H9 (cell line): ENCODE measurements around the gene PLXNA4. TPM values are rescaled to one million over a fixed set of nuclear protein-coding genes. Genes with fewer than 3 reads are reported as not detected.

Source experiments
- DNase-seq: peaks from one replicate; pipeline ENCODE4 v3.0.0-alpha.2; 2017
- H2AFZ ChIP-seq: one replicate; pipeline ENCODE4 v1.6.1; 2013; ENCODE audit warnings: mild to moderate bottlenecking, low read length, control low read depth, moderate library complexity
- H2AK5ac ChIP-seq: 2 replicates; pipeline ENCODE4 v1.6.1; 2013; ENCODE audit warnings: low read length, control low read depth, mixed read lengths; ENCODE audit not compliant: insufficient read length
- H2BK120ac ChIP-seq: one replicate; pipeline ENCODE4 v1.6.1; 2013; ENCODE audit warnings: low read depth, mild to moderate bottlenecking, low read length, control low read depth, inconsistent platforms; ENCODE audit not compliant: poor library complexity, severe bottlenecking
- H2BK12ac ChIP-seq: 2 replicates; pipeline ENCODE4 v1.6.1; 2013; ENCODE audit warnings: low read length, control low read depth, mixed read lengths, low read depth; ENCODE audit not compliant: insufficient read length
- H2BK15ac ChIP-seq: 2 replicates; pipeline ENCODE4 v1.6.1; 2013; ENCODE audit warnings: low read depth, low read length, control low read depth
- H2BK20ac ChIP-seq: one replicate; pipeline ENCODE4 v1.6.1; 2013; ENCODE audit warnings: low read depth, mild to moderate bottlenecking, low read length, control low read depth, inconsistent platforms; ENCODE audit not compliant: poor library complexity, severe bottlenecking
- H2BK5ac ChIP-seq: 2 replicates; pipeline ENCODE4 v1.6.1; 2013; ENCODE audit warnings: low read length, control low read depth, mixed read lengths; ENCODE audit not compliant: insufficient read length
- H3K14ac ChIP-seq: 2 replicates; pipeline ENCODE4 v1.6.1; 2013; ENCODE audit warnings: low read length, control low read depth; ENCODE audit not compliant: insufficient read depth
- H3K18ac ChIP-seq: 2 replicates; pipeline ENCODE4 v1.6.1; 2013; ENCODE audit warnings: low read depth, mild to moderate bottlenecking, mixed read lengths, low read length, control low read depth; ENCODE audit not compliant: insufficient read length
- H3K23ac ChIP-seq: 2 replicates; pipeline ENCODE4 v1.6.1; 2013; ENCODE audit warnings: low read length, control low read depth, mixed read lengths, low read depth; ENCODE audit not compliant: insufficient read length
- H3K23me2 ChIP-seq: 2 replicates; pipeline ENCODE4 v1.6.1; 2013; ENCODE audit warnings: low read depth, mild to moderate bottlenecking, mixed read lengths, low read length, control low read depth; ENCODE audit not compliant: insufficient read length, poor library complexity, severe bottlenecking
- H3K27ac ChIP-seq: 2 replicates; pipeline ENCODE4 v1.5.1; 2013; ENCODE audit warnings: low read length, control low read depth, mixed read lengths, low read depth; ENCODE audit not compliant: insufficient read length
- H3K27me3 ChIP-seq: 2 replicates; pipeline ENCODE4 v1.6.1; 2013; ENCODE audit warnings: low read length, control low read depth, inconsistent platforms; ENCODE audit not compliant: insufficient read depth
- H3K4ac ChIP-seq: 2 replicates; pipeline ENCODE4 v1.6.1; 2013; ENCODE audit warnings: low read depth, mild to moderate bottlenecking, control low read depth, inconsistent platforms, low read length, moderate library complexity
- H3K4me1 ChIP-seq: 2 replicates; pipeline ENCODE4 v1.6.1; 2013; ENCODE audit warnings: low read length, control low read depth, inconsistent platforms; ENCODE audit not compliant: insufficient read depth
- H3K4me2 ChIP-seq: 2 replicates; pipeline ENCODE4 v1.6.1; 2013; ENCODE audit warnings: low read length, control low read depth, mixed read lengths; ENCODE audit not compliant: insufficient read length, insufficient read depth
- H3K56ac ChIP-seq: 2 replicates; pipeline ENCODE4 v1.6.1; 2013; ENCODE audit warnings: low read depth, mild to moderate bottlenecking, mixed read lengths, low read length, control low read depth; ENCODE audit not compliant: insufficient read length
- H3K79me1 ChIP-seq: 2 replicates; pipeline ENCODE4 v1.6.1; 2013; ENCODE audit warnings: low read depth, mild to moderate bottlenecking, moderate library complexity, low read length, control low read depth, inconsistent platforms; ENCODE audit not compliant: insufficient read depth, poor library complexity, severe bottlenecking
- H3K79me2 ChIP-seq: 2 replicates; pipeline ENCODE4 v1.6.1; 2013; ENCODE audit warnings: low read length, control low read depth, inconsistent platforms; ENCODE audit not compliant: insufficient read depth
- H3K9ac ChIP-seq: 2 replicates; pipeline ENCODE4 v1.6.1; 2013; ENCODE audit warnings: low read length, control low read depth, mixed read lengths; ENCODE audit not compliant: insufficient read length; ENCODE audit errors: extremely low read depth
- H3K9me3 ChIP-seq: one replicate; pipeline ENCODE4 v1.6.1; 2013; ENCODE audit warnings: low read depth, low read length, inconsistent platforms; ENCODE audit not compliant: control insufficient read depth
- H3T11ph ChIP-seq: one replicate; pipeline ENCODE4 v1.6.1; 2013; ENCODE audit warnings: mild to moderate bottlenecking, low read length, control low read depth, inconsistent platforms
- H4K20me1 ChIP-seq: one replicate; pipeline ENCODE4 v1.6.1; 2013; ENCODE audit not compliant: control insufficient read depth, insufficient read length, insufficient read depth
- H4K5ac ChIP-seq: 2 replicates; pipeline ENCODE4 v1.6.1; 2013; ENCODE audit warnings: low read depth, mild to moderate bottlenecking, mixed read lengths, low read length, control low read depth; ENCODE audit not compliant: insufficient read length
- H4K8ac ChIP-seq: replicated peaks from 2 replicates; pipeline ENCODE4 v1.6.1; 2013; ENCODE audit warnings: low read length, control low read depth, mixed read lengths, low read depth; ENCODE audit not compliant: insufficient read length
- H4K91ac ChIP-seq: 2 replicates; pipeline ENCODE4 v1.6.1; 2013; ENCODE audit warnings: low read depth, mild to moderate bottlenecking, moderate library complexity, mixed read lengths, low read length, control low read depth; ENCODE audit not compliant: insufficient read length
- H3K27ac Mint-ChIP-seq, 3 experiments: 2 replicates in 2 of 3; 3 replicates in 1 of 3; pipeline ENCODE4 v1.8.0; 2020 to 2021; ENCODE audit warnings: mixed read lengths in 3 of 3, mild to moderate bottlenecking in 1 of 3, moderate library complexity in 1 of 3
- H3K27me3 Mint-ChIP-seq: 2 replicates; pipeline ENCODE4 v1.8.0; 2021; ENCODE audit warnings: low read depth, mild to moderate bottlenecking, moderate library complexity, mixed read lengths
- H3K36me3 Mint-ChIP-seq, 3 experiments: 2 replicates in 2 of 3; 3 replicates in 1 of 3; pipeline ENCODE4 v1.8.0; 2020 to 2021; ENCODE audit warnings: low read depth in 3 of 3, mixed read lengths in 3 of 3; ENCODE audit not compliant: insufficient read depth in 1 of 3
- H3K4me1 Mint-ChIP-seq, 2 experiments: 2 replicates each; pipeline ENCODE4 v1.8.0; 2020; ENCODE audit warnings: mixed read lengths in 2 of 2
- H3K4me3 Mint-ChIP-seq, 2 experiments: 2 replicates in 1 of 2; 3 replicates in 1 of 2; pipeline ENCODE4 v1.8.0; 2020 to 2021; ENCODE audit warnings: mild to moderate bottlenecking in 2 of 2, mixed read lengths in 2 of 2, moderate library complexity in 1 of 2
- H3K9me3 Mint-ChIP-seq, 2 experiments: 2 replicates in 1 of 2; 3 replicates in 1 of 2; pipeline ENCODE4 v1.8.0; 2020; ENCODE audit warnings: mild to moderate bottlenecking in 2 of 2, mixed read lengths in 2 of 2, moderate library complexity in 1 of 2
- WGBS: extraction: QIAGEN DNeasy Blood & Tissue Kit; methylation state at CpG from one replicate; pipeline ENCODE4 v1.1.7; 2013; ENCODE audit warnings: missing lambda C conversion rate, low lambda C conversion rate, mixed read lengths; ENCODE audit not compliant: insufficient read length; ENCODE audit errors: extremely low coverage; 5-methylcytosine and 5-hydroxymethylcytosine counted together
- total RNA-seq: library from RNA; stranded (reverse); gene quantifications from 2 replicates; pipeline ENCODE4 v1.2.1, GENCODE V29; 2021
- TF ChIP-seq, protein P1 (sequence below): fragments of 200-600 bp; sonication (generic); conservative IDR thresholded peaks from 3 replicates; pipeline ENCODE4 v1.8.0; 2021; ENCODE audit warnings: antibody characterized with exemption, mild to moderate bottlenecking

The PLXNA4 gene
- total RNA-seq, 1 experiment from 2014 or later: 0.35 TPM

GRCh38 chr7:132286836-132287235, 289.4 kb downstream of the PLXNA4 start:
- Histone ChIP-seq H3K18ac (no peak overlapping the region), H3K4me2 (no peak overlapping the region), H2BK20ac (no peak overlapping the region), H3K27ac (no peak overlapping the region), H2AK5ac (no peak overlapping the region), H3K56ac (no peak overlapping the region), H4K5ac (no peak overlapping the region), H3K9ac (no peak overlapping the region), H3K79me1 (no peaks in the 10 kb centered on the region), H2BK5ac (no peak overlapping the region), H2BK120ac (no peak overlapping the region), H3K79me2 (no peaks in the 10 kb centered on the region), H4K20me1 (no peaks in the 10 kb centered on the region), H3K27me3 (no peaks in the 10 kb centered on the region), H4K8ac (no peak overlapping the region), H3K23ac (no peak overlapping the region), H3K4ac (no peak overlapping the region), H3K9me3 (no peaks in the 10 kb centered on the region), H3K4me1 (no peaks in the 10 kb centered on the region), H2BK15ac (no peak overlapping the region), H4K91ac (no peak overlapping the region), H2AFZ (no peak overlapping the region), H3K23me2 (no peaks in the 10 kb centered on the region), H2BK12ac (no peak overlapping the region), H3T11ph (no peak overlapping the region), H3K14ac (no peak overlapping the region)
- TF ChIP-seq, protein P1, sequence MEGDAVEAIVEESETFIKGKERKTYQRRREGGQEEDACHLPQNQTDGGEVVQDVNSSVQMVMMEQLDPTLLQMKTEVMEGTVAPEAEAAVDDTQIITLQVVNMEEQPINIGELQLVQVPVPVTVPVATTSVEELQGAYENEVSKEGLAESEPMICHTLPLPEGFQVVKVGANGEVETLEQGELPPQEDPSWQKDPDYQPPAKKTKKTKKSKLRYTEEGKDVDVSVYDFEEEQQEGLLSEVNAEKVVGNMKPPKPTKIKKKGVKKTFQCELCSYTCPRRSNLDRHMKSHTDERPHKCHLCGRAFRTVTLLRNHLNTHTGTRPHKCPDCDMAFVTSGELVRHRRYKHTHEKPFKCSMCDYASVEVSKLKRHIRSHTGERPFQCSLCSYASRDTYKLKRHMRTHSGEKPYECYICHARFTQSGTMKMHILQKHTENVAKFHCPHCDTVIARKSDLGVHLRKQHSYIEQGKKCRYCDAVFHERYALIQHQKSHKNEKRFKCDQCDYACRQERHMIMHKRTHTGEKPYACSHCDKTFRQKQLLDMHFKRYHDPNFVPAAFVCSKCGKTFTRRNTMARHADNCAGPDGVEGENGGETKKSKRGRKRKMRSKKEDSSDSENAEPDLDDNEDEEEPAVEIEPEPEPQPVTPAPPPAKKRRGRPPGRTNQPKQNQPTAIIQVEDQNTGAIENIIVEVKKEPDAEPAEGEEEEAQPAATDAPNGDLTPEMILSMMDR: no peak
- no peaks in the 10 kb centered on the region for H3K9me3 Mint-ChIP-seq
- no peak overlapping the region for H3K4me3 Mint-ChIP-seq
- no peaks in the 10 kb centered on the region for H3K36me3 Mint-ChIP-seq
- no peak overlapping the region for H3K27ac Mint-ChIP-seq
- no peak for DNase-seq
- H3K4me1 Mint-ChIP-seq: peaks cover 4 to 6% of the 10 kb centered on the region in 2 experiments; a peak in 3 of 4 replicates
- WGBS: no CpG with 5 or more reads among the region's 5 CpGs
- peaks cover 8% of the 10 kb centered on the region for H3K27me3 Mint-ChIP-seq
